Measurements from ENCODE around the gene LOXL3.
A peak's percentile ranks its signal among the peaks of the same experiment; 100 is the strongest.

LOXL3 gene

DNA sequence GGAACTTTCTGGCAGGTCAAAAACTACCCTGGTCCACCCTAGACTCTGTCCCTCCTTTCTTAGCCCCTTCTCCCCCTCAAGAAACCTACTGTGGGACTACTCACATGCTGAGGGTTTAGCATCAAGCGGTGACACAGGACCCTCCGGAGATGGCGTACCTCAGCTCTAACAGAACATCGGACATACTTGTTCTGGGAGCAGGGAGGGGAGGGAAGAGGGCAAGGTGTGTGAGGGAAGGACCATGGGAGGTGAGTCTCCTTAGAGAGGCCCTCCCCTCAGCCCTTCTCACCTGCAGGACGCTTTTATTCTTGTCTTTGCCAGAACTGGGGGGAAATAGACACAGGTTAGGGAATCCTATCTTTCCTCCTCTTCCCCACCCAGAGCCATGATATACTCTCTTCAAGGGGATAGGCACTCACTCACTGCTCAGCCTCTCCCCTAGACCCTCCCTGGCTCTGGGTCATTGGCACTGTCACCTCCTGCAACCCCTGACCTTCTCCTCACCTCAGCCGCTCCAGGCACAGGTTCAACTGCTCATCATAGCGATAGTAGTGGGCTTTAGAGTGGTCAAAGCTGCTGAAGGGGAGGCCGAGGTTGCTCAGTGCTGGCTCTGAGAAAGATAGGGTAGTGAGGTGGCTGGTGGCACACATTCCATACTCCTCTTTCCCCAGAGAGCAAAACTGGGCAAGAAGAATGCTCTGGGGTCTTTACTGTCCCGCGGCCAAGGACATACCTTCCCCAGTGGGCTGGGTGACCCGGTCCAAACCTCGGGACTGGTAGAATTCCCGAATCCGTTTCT is 48.1 kb downstream of the LOXL3 start:
- no peak for DNase-seq (ENCODE audit: low read depth in 3 of 3)

DNA sequence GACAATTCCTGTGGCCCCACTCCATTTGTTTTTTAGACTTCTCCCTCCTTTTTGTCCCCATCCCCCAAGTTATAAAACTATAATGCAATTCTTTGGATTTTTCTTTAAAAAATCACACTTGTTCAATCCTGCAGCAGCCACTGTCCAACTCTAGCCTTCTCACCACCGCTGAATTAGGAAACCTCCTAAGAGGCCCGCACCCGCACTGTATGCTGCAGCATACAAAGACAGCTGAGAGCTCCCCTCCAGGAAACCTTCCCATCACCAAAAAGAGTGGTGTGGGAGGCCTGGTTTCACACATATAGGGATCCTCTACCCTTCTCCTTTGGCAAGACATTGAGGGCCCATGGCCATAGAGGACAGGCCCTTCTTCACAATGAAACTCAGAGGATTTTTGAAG is 49.2 kb downstream of the LOXL3 start:
- no peak for DNase-seq (ENCODE audit: low read depth in 3 of 3)

DNA sequence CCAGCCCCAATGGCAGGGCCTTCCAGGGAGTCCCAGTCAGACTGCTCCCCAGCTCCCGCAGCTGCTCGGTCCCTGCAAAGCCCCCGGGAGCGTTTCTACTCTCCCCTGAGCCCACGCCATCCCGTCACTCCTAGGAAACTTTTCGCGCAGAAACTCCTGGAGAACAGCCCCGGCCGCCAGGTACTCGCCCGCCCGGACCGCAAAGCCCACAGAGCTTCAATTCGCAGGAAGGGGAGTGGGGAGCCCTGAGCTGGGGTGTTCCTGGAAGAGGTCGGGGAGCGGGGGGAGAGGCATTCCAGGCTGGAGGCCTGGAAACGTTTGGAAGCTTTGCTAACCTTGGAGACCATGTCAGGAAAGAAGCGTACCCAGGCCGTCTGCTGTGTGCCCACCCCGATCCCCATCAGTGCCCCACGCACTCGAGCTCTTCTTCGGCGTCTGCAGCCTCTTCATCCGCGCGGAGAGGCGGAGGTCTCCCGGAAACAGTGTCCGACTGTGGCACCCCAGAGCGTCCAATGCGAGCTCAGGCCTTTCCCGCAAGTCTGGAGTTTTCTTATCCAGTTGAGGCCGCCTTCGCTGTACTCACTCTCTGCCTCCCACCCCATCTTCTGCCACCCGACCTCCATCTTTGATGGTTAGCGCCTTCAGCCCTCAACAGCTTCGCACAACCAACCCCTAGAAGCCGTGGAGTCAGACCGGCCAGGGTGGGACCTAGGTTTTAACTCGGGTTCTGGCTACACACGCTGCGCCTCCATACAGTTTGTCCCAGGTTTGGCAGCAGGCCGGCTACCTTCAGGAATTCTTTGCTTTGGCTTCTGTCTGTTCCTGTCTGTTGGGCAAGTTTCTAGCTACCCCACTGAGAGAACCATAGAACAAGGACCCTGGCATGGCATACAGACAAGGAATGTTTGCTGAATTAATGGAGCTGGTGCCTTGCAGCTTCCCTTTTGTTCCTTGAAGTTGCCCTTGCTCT is 50.0 kb downstream of the LOXL3 start:
- DNase-seq (ENCODE audit: low read depth in 3 of 3), result no peak

DNA sequence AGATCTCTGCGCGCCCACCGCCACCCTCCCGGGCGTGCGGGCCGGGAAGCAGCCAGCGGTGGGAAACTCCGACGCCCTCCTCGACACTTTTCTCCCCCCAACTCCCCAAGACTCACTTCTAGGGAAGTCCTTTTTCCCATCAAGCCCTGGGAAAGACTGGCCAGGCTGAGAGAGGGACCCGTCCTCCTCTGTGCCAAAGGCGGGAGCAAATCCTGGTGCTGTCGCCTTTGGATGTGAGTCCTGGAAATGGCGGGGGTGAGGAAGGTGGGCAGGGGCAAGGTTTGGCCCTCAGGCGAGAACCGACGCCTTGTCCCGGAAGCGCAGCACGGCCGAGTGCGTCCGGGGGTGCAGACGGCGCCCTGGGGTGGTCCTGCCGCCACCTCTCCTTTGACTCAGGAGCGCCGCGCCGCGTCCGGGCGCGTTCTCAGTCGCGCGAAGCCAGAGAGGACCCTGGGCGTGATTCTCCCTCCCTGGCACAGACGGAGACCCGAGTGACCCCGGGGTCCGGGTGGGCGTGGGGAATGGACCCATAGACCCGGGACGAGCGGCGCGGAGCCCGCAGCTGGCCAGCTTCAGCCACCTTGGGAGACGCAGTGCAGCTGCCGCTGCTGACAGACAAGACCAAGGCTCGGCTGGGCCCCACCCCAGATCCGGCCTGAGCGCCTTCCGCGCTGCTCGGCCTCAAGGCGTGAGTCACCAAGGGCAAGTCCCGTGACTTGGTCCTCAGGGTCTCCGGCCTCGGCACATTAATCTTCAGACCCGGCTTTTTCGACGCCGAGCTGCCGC is 50.8 kb downstream of the LOXL3 start:
- peak in 1 of 3 experiments; percentile 30 for DNase-seq (ENCODE audit: low read depth in 3 of 3)

DNA sequence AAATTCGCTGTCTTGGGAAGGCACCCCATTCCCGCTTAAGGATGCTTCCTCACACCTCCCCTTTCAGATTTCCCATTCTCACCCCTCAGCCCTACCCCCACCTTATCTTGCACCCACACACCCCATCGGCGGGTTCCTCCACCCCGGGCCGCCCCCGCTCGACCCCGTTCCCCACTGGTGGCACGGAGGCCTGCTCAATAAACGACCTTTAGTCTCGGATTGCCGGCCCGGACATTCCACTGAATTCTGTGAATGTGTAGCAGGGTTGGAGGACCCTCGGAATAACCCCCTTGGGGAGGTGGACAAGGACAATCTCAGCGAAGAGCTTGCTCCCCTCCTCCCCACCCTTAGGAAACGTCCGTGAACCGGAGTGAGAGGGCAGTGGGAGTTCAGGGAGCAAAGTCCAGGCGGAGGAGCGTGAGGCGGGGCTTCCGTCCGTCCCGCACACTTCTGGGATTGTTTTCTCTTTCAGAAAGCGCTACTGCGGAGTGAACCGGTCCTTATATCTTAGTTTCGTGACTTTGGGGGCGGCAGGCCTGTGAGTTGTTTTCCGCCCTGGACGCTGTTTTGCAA is 51.5 kb downstream of the LOXL3 start:
- DNase-seq (ENCODE audit: low read depth in 3 of 3), result no peak

DNA sequence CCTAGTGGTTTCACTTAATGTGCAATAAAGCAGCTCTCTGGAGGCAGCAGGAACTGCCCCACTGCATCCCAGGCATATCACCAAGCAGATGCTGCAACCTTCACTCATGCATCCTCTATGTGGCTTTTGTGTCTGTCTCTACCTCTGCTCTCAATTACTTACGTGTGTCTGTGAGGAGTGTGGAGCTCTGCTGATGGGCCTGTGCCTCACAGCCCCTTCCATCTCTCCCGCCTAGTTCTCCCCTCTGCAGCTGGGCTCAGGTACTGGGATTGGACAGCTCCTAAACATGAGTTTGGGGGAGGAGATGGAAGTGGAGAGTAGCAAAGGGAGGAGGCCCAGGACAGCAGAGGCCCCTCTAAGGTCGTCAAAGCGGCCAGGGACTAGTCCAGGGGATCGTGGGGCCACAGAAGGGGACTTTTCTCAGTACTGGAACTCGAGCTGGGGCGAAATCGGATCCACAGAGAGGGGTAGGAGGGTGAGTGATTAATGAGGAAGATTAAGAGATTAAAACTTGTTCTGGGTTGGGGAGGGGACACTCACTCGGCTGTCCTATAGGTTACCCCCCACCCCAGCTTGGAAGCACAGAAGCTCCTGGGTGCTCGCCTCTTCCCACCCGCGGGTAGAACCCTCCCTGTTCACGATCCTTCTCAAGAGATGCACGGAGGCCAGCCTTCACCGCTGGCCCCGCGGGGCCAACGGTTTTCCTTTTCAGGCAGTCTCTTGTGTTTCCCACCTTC is 52.2 kb downstream of the LOXL3 start:
- DNase-seq (ENCODE audit: low read depth in 3 of 3), result no peak

DNA sequence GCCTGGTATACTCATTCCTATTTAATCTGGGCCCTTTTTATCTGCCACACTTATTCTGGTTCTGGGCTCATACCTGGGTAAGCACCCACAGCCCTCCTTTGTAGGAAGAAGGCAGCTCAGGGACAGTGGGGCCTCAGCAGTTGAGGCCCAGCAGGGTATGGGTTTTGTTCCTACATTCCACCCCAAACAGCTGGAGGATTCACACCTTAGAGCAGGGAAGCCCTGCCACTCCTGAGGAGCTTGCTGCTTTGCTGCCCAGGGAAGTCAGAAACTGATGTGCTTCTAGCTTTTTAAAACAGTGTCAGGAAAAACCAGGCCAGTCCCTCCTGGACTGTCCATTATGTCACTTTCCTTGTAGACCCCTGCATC is 53.2 kb downstream of the LOXL3 start:
- DNase-seq (ENCODE audit: low read depth in 3 of 3), result no peak

DNA sequence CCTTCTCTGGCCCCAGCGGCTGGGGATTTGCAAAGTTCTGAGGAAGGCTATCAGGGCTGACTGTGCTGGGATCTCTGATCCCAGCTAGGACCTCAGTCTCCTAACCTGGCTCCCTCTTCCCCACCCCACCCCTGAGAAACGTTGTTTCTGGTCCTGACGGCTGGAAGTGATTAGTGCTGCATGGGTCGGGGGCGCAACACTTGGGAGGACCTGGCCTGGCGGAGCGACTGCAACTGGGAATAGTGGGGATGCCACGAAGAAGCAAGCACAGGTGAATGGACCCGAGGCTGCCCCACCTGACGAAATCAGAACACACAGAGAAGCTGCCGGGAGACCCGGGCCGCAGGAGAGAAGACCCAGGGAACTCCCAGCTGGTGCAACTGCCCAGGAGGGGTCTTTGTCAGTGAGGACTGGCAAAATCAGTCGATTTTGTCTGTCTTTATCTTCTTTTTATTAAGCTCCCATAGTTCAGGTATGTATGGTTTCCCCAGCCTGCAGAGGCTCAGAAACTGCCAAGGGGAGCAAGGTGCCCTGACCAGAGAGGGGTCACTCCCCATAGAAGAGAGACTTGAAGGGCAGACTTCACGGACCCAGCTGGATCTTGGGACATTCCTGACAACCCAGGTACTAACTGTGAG is 53.7 kb downstream of the LOXL3 start:
- no peak for DNase-seq (ENCODE audit: low read depth in 3 of 3)

DNA sequence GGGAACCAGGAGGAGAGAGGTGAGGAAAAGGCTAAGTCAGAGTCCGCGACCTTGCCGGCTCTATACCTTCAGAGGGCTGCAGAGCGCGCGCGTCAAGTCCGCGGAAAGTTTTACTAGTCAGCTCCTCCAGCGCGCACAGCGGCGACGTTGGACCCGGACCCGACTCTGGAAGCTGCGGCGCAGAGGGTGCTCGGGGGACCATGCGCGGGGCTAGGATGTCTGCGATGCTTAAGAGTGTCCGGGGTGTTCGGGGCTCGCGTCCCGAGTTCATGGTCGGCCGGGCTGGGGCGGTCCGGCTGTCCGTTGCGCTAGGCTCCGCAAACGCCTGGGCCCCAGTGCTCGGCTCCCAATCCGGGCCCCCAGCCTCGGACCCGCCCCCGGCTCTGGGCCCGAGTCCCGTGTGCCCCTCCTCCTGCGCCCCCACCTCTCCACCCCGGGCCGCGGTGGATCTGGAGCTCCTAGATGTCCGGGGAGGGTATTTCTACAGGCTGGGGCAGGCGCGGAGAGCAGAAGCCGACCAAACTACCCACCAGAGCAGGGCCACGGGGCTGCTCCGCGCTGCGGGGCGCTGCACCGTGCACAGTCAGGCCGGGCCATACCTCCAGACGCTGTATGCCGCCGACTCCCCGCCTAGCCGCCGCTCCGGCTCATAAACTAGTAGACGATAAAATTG is 54.3 kb downstream of the LOXL3 start, which contains the start of gene LBX2:
TSS of gene LBX2 (minus strand) at position 337 of the 673 bp plus-strand sequence. CDS start at position 271, 66 bp downstream.
- peak in 1 of 3 experiments; percentile 29 for DNase-seq (ENCODE audit: low read depth in 3 of 3)

DNA sequence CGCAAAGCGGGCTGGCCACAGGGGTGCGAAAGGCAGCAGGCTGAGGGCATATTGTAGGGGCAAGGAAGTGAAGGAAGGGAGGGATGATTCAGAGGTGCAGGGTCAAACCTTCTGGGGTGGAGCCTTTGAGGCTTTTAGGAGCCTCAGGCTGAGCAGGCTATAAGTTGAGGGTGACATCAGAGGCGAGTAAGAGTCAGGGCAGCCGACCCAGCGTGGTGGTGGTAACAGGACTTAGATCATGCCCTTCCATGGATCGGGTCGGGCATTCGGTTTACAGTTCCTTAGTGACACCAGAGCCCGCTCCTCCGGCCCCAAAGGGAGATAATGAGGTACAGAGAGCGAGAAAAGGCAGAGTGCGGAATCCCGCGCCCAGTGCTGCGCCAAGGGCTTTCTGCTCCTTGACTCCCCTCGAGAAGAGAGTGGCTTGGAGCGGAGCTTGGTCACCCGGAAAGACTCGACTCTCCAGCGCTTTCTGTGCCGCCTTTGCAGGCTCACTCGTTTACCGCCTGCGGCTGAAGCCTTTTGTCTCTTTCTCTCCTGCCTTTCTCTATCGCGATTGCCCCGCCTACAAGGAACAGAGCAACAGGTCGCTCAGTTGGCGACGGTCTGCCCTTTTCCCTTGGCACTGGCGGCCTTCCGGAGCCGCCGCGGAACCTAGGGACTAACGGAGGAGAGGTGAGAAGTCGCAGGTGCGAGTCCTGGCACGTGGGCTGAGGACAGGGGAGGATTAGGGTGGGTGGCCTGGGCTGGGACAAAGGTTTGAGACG is 55.1 kb downstream of the LOXL3 start:
- no peak for DNase-seq (ENCODE audit: low read depth in 3 of 3)

DNA sequence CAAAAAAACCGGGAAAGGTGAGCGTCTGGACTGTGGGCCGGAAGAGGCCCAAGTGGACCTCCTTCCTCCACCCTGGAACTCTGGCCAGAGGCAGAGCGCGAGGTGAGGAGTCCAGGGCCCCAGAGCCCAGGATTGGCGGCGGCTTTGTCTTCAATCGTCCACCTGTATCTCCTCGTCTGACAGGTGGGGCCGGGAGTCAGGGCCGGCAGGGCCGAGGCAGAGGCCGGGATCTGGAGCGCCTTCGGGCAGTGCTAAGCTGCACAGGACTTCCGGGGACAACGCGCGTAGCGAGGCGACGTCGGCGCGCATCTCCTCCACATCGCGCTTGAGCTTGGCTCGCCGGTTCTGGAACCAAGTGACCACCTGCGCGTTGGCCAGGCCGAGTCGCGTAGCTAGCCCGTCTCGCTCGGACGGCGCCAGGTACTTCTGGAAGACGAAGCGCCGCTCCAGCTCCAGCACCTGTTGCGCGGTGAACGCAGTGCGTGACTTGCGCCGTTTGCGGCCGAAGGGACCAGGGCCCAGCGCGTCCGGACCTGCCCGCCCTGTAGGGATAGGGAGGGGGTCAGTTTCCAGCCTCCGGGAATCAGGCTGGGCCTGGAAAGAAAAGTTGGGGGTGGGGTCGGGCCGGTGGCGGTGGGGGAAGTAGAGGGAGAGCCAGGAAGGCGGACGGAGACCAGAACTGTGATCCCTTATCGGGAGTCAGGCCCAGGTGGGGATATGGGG is 55.8 kb downstream of the LOXL3 start:
- DNase-seq (ENCODE audit: low read depth in 3 of 3), result no peak

DNA sequence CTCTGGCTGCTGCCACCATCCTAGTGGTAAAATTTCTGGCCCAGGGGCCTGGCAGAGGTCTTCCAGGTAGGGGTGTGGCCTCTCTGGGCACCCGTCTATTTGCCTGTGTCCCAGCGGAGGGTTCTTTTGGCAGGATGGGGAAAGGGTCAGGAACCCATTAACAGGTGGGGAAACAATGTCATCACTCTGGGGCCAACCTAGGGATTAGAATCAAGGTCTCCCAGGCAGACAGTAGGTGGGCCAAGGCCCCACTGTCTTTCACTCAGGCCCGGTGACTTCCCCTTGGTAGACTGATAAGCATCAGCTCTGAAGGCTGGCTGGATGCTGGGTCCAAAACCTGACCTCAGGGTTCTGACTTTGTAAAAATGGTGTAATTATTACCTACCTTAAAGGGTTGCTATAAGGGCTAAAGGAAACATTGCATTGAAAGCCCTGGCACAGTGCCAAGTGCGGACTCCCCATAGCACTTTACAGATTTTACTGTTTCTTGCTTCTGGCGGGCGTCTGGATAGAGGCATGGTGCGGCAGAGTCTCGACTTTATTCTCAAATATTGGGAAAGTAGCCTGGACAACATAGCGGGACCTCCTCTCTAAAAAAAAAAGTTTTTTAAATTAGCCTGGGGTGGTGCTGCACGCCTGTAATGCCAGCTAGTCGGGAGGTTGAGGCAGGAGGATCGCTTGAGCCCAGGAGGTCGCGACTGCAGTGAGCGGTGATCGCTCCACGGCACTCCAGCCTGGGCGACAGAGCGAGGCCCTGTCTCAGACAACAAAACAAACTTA is 56.6 kb downstream of the LOXL3 start:
- no peak for DNase-seq (ENCODE audit: low read depth in 3 of 3)

DNA sequence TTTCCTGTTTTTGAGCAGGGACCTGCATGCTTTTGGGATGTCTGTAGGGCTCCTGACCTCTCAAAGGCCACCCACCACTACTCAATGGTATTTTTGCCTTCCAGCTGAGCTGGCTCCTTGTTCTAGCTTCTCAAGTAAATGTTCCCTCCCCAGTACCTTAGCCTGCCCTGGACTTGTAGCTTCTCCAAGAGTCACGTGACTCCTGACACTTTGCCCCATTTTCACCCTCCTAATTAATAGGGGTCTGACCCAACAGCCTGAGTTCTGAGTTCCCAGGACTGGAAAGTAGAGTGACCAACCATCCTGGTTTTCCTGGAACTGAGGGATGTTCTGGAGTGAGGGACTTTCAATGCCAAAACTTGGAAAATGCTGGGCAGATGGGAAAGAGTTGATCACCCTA is 58.3 kb downstream of the LOXL3 start:
- DNase-seq (ENCODE audit: low read depth in 3 of 3), result no peak

DNA sequence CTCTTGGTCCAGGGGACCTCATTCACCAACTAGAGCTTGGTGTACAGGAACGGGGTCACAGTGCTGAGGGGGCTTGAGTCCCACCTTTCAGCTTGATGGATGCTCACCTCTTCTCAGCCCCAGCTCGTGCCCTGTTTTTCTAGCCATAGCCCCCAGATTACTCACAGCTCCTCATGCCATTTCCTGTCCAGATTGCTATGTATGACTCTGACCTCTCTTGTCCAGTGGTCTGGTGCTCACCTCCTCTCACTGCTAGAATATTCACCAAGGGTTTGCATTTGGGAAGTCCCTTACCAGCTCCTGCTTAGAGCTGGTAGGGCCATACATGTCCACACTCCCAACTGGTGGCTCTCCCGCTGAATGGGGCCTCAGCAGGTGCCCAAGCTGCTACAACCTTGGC is 60.2 kb downstream of the LOXL3 start:
- no peak for DNase-seq (ENCODE audit: low read depth in 3 of 3)

DNA sequence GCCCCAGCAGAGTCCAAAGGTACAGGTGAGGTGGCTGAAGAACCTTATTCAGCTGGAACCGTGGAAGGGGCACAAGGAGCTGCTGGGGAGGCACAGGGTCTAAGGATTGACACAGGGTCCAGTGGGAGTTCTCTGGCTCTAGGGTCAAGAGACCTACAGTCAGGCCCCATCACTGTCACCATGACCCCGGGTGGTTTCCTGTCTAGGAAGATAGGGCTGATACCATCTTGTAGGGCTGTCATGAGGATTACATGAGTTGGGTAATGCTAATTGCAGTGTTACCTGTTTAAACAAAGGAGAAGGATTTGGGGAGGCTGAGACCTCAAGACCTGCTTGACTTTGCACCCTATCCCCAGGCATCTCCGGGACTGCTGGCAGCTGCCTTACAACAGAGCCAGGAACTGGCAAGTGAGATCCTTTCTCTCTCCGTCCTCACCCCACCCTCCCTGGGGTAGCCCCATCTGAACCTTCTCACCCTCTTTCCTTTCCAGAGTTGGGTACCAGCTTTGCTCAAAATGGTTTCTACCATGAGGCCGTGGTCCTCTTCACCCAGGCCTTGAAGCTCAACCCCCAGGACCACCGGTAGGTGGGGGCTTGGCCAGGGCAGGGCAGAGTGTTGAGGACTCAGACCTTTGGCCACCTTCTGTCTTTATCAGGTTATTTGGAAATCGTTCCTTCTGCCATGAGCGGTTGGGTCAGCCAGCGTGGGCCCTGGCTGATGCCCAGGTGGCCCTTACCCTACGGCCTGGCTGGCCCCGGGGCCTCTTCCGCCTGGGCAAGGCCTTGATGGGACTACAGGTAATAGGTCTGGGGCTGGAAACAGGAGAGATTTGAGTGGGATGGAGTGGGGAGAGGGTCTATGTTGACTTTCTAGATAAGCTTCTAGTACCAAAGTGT is 61.8 kb downstream of the LOXL3 start:
- DNase-seq (ENCODE audit: low read depth in 3 of 3), result no peak

DNA sequence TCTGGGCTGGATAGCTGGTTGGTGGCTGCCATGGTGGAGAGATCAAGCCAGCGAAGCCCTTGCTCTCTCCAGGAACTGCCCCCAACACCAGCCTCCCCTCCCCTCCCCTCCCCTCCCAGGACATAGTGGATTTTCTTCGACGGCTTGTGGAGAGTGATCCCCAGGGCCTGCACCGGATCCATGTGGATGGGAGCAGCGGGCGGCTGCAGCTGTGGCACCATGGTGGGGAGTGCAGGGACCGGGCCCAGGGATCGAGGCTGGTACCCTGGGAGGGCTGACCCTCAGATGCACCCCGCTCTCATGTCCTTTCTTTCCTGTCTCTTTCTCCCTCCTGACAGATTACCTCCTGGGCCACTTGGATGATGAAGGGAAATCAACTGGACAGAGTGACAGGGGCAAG is 63.8 kb downstream of the LOXL3 start:
- DNase-seq (ENCODE audit: low read depth in 3 of 3), result no peak
